Muscle layer of colon (tissue), 2 donors: ENCODE results near the gene LCN6.
"Not testable (repeated sequence)": the region's sequence is repeated elsewhere in the genome, so short reads cannot be mapped to it uniquely, and the experiment has no call there.

ENCODE experiments used
- H3K27ac ChIP-seq: one replicate; pipeline ENCODE4 v1.7.0; 2013; ENCODE audit warnings: low read depth, mild to moderate bottlenecking, low read length, moderate library complexity
- H3K27me3 ChIP-seq, 2 donors: one replicate each; pipeline ENCODE4 v1.7.0; 2013; ENCODE audit warnings: low read length in 2 of 2, mild to moderate bottlenecking in 2 of 2; ENCODE audit not compliant: insufficient read depth in 2 of 2, control insufficient read depth in 1 of 2
- H3K36me3 ChIP-seq: one replicate; pipeline ENCODE4 v1.7.0; 2013; ENCODE audit warnings: mild to moderate bottlenecking, low read length; ENCODE audit not compliant: insufficient read depth
- H3K4me1 ChIP-seq: one replicate; pipeline ENCODE4 v1.7.0; 2013; ENCODE audit warnings: mild to moderate bottlenecking, low read length; ENCODE audit not compliant: insufficient read depth
- H3K4me3 ChIP-seq, 2 donors: one replicate each; pipeline ENCODE4 v1.7.0; 2013; ENCODE audit warnings: low read length in 2 of 2, low read depth in 1 of 2, mild to moderate bottlenecking in 1 of 2, moderate library complexity in 1 of 2
- H3K9ac ChIP-seq: one replicate; pipeline ENCODE4 v1.7.0; 2013; ENCODE audit warnings: low read length
- H3K9me3 ChIP-seq: one replicate; pipeline ENCODE4 v1.7.0; 2013; ENCODE audit warnings: mild to moderate bottlenecking, low read length
- donor health status: abdominal sarcoma.
- donor health status: Adenocarcinoma of cecum.

LCN6 gene

DNA sequence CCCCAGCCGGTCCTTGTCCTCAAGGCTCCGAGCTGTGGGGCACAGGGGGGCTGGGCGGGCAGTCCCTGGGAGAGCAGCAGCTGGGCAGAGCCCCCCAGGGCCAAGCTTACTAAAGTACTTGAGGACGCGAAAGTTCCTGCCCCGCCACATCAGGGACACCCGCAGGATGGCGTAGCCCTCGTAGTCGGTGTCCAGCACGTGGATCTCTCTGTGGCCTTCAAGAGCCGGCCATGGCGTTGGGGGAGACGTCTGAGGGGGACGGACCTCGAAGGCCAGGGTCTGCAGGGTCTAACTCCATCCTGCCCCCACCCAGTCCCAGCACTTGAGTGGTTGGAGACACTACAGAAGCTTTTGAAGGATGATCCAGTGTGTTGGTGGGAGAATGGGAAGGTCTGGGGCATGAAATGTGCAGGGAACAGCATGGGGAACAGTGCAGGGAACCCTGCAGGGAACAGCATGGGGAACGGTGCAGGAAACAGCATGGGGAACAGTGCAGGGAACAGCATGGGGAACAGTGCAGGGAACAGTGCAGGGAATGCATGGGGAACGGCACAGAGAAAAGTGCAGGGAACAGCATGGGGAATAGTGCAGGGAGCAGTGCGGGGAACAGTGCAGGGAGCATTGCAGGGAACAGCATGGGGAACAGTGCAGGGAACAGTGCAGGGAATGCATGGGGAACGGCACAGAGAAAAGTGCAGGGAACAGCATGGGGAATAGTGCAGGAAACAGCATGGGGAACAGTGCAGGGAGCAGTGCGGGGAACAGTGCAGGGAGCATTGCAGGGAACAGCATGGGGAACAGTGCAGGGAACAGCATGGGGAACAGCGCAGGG, 7.2 kb upstream of the LCN6 start:
- H3K4me1 ChIP-seq, H3K27ac ChIP-seq, H3K27me3 ChIP-seq, H3K36me3 ChIP-seq, H3K4me3 ChIP-seq, H3K9me3 ChIP-seq, H3K9ac ChIP-seq: not testable (repeated sequence)

DNA sequence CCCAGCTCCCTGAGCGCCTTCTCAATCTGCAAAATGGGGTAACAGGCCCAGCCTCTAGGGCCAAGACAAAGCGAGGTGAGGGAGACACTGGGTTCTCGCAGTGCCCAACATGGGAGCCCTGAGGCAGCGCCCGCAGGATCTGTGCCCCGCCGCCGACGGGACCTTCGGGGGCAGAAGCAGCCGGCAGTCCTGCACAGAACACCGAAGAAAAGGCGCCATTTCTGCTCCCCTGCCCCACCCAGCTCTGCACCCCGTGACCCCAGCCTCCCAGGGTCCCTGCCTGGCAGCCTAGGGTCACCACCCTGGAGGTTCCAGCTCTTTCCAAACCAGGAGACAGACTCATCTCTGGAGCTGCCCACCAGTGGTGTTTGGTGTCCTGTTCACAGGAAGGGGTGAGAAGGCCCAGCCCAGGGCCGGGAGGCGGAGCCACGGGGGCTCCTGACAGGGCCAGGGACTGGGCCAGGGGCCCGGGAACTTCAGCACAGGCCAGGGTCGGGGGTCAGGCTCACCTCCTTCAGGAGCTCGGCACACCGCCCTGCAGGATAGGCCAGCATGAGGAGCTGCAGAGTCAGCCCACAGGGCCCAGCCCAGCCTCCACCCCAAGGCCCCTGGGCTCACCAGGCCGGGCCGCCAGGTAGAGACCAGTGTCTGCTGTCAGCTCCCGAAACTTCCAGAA, 6.4 kb upstream of the LCN6 start:
- Histone ChIP-seq H3K4me1 (no peaks in the 10 kb centered on the region), H3K27ac (no peak overlapping the region), H3K9me3 (no peaks in the 10 kb centered on the region), H3K36me3 (no peaks in the 10 kb centered on the region), H3K27me3 (peaks cover 0 to 10% of the 10 kb centered on the region in 2 donors), H3K9ac (no peak overlapping the region), H3K4me3 (no peak overlapping the region)

DNA sequence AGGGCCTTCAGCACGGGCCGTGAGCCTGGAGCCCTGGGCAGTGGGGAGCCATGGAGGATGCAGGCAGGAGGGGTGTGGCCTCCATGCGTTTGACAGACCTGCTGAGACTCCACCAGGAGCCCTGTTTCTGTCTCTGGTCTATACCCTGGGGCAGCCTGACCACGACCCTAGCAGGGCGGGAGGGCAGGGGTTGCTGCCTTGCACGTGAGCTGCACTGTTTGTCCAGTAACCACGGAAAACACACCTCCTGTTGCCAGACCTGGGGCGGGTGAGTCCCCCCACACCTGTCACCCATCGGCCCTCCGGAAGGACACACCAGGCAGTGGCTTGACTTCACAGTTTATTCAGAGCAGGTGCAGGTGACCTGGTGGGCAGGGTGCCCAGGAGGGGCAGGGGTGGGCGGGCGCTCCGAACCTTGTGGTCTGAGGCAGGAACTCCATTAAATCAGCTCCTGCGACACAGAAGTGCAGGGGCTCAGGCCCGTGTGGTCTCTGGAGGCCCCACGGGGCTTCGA, 5.8 kb upstream of the LCN6 start:
- no peak overlapping the region for H3K9ac ChIP-seq
- no peak overlapping the region for H3K27ac ChIP-seq
- H3K36me3 ChIP-seq = no peaks in the 10 kb centered on the region
- peaks cover 0 to 10% of the 10 kb centered on the region in 2 donors for H3K27me3 ChIP-seq
- H3K4me3 ChIP-seq = no peak overlapping the region
- no peaks in the 10 kb centered on the region for H3K4me1 ChIP-seq
- no peaks in the 10 kb centered on the region for H3K9me3 ChIP-seq

GRCh38 chr9:136753371-136754058, 5.2 kb upstream of the LCN6 start:
- H3K4me3 ChIP-seq = no peak overlapping the region
- no peaks in the 10 kb centered on the region for H3K36me3 ChIP-seq
- no peaks in the 10 kb centered on the region for H3K9me3 ChIP-seq
- H3K4me1 ChIP-seq = no peaks in the 10 kb centered on the region
- peaks cover 0 to 10% of the 10 kb centered on the region in 2 donors for H3K27me3 ChIP-seq
- no peak overlapping the region for H3K9ac ChIP-seq
- no peak overlapping the region for H3K27ac ChIP-seq

DNA sequence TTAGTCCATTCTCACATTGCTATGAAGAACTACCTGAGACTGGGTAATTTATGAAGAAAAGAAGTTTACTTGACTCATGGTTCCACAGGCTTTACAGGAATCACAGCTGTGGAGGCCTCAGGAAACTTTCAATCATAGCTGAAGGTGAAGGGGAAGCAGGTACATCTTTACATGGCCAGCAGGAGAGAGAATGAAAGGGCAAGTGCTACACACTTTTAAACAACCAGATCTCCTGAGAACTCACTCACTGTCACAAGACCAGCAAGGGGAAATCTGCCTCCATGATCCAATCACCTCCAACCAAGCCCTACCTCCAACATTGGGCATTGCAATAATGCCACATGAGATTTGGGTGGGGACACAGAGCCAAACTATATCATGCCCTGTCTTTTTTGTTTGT, 3.5 kb upstream of the LCN6 start:
- Histone ChIP-seq H3K9ac (no peak overlapping the region), H3K27me3 (peaks cover 0 to 5% of the 10 kb centered on the region in 2 donors), H3K4me3 (no peak overlapping the region), H3K27ac (no peak overlapping the region), H3K4me1 (no peaks in the 10 kb centered on the region), H3K9me3 (no peaks in the 10 kb centered on the region), H3K36me3 (no peaks in the 10 kb centered on the region)

GRCh38 chr9:136751244-136751643, 2.9 kb upstream of the LCN6 start:
- H3K9ac ChIP-seq = no peak overlapping the region
- no peaks in the 10 kb centered on the region for H3K9me3 ChIP-seq
- no peaks in the 10 kb centered on the region for H3K4me1 ChIP-seq
- no peaks in the 10 kb centered on the region for H3K36me3 ChIP-seq
- H3K4me3 ChIP-seq = no peak overlapping the region
- no peak overlapping the region for H3K27ac ChIP-seq
- peaks cover 0 to 5% of the 10 kb centered on the region in 2 donors for H3K27me3 ChIP-seq

GRCh38 chr9:136750526-136750925, 2.2 kb upstream of the LCN6 start:
- Histone ChIP-seq H3K9me3 (no peaks in the 10 kb centered on the region), H3K27ac (no peak overlapping the region), H3K9ac (no peak overlapping the region), H3K36me3 (no peaks in the 10 kb centered on the region), H3K4me3 (no peak overlapping the region), H3K27me3 (peaks cover 0 to 5% of the 10 kb centered on the region in 2 donors), H3K4me1 (no peaks in the 10 kb centered on the region)

- Histone ChIP-seq H3K27ac (no peak overlapping the region), H3K4me1 (no peaks in the 10 kb centered on the region), H3K9me3 (no peaks in the 10 kb centered on the region), H3K36me3 (no peaks in the 10 kb centered on the region), H3K9ac (no peak overlapping the region), H3K4me3 (no peak overlapping the region), H3K27me3 (peaks cover 0 to 9% of the 10 kb centered on the region in 2 donors)
These were observed 614 bp upstream of the LCN6 start for GRCh38 chr9:136748666-136749611.

- Histone ChIP-seq H3K4me1 (no peaks in the 10 kb centered on the region), H3K4me3 (no peak overlapping the region), H3K36me3 (no peaks in the 10 kb centered on the region), H3K27ac (no peak overlapping the region), H3K9ac (no peak overlapping the region), H3K9me3 (no peaks in the 10 kb centered on the region), H3K27me3 (peaks cover 7 to 24% of the 10 kb centered on the region in 2 donors)
These were observed 914 bp downstream of the LCN6 start for GRCh38 chr9:136747161-136748060.

DNA sequence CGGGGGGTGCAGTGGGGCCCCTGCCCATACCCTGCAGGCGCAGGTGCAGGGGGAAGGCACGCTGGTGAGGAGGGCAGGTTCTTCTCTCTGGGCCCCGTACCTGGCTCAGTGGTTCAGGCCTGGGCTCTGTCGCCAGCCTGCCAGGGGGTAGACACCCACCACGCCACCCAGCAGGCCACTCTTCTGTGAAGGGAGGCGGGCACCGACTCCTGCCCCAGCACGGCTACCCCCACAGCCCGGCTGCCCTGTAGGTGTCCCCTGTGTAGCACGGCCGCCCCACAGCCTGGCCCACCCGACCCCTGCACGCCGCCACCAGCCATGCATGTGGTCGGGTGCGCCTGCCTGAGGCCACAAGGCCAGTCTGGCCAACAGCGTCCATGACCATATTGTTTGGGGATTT, 1.7 kb downstream of the LCN6 start:
- Histone ChIP-seq H3K27ac (no peak overlapping the region), H3K4me1 (no peaks in the 10 kb centered on the region), H3K27me3 (peaks cover 10 to 32% of the 10 kb centered on the region in 2 donors), H3K36me3 (no peaks in the 10 kb centered on the region), H3K9ac (no peak overlapping the region), H3K4me3 (no peak overlapping the region), H3K9me3 (no peaks in the 10 kb centered on the region)
